Smooth muscle cell of trachea (primary cell): Measurements from ENCODE around the gene HES5. TPM values are rescaled to one million over a fixed set of nuclear protein-coding genes. Genes with fewer than 3 reads are reported as not detected.

Experiments
- total RNA-seq: library from RNA; depleted of rRNA; stranded (reverse); fragments of >200 nt; gene quantifications from 2 replicates; pipeline ENCODE4 v1.2.1, GENCODE V29; 2014

HES5 gene
- total RNA-seq: not detected in 2 replicates

GRCh38 chr1:2529784-2530512 lies at the start of gene HES5:
Gene HES5 (minus strand): TSS chr1:2530263. CDS start chr1:2530164, 99 bp downstream.

GRCh38 chr1:2556277-2556677 lies 26.2 kb upstream of the HES5 start, which contains the start of gene TNFRSF14:
Gene TNFRSF14 (plus strand): TSS chr1:2556371. CDS start chr1:2556665, 294 bp downstream.

GRCh38 chr1:2525920-2526823 lies 3.9 kb downstream of the HES5 start, which contains the start of gene PANK4:
Gene PANK4 (minus strand): TSS chr1:2526596. CDS start chr1:2526587, 9 bp downstream.

Other genes starting within 250 kb of the HES5 start
- gene MORN1, start 138.7 kb downstream of the HES5 start, total RNA-seq: 10.3 and 14.9 TPM in 2 replicates
- 83.2 and 134 TPM in 2 replicates for gene RER1, start 138.4 kb downstream of the HES5 start, total RNA-seq
- 41.0 and 47.5 TPM in 2 replicates for gene PEX10, start 117.7 kb downstream of the HES5 start, total RNA-seq
- gene PLCH2, start 54.0 kb downstream of the HES5 start, total RNA-seq: under 0.01 and 0.15 TPM in 2 replicates
- gene PANK4, start 3.7 kb downstream of the HES5 start, total RNA-seq: 15.6 and 23.3 TPM in 2 replicates
- 22.8 and 61.9 TPM in 2 replicates for gene TNFRSF14, start 26.1 kb upstream of the HES5 start, total RNA-seq
- gene PRXL2B, start 56.5 kb upstream of the HES5 start, total RNA-seq: 17.3 and 19.8 TPM in 2 replicates
- gene MMEL1, start 102.8 kb upstream of the HES5 start, total RNA-seq: under 0.01 and 1.3 TPM in 2 replicates